ENCODE measurements around the gene SLC10A7.

The SLC10A7 gene

GRCh38 chr4:146252969-146253611 lies 268.6 kb downstream of the SLC10A7 start:
- DNase-seq: no peak

GRCh38 chr4:146247356-146247755 lies 274.4 kb downstream of the SLC10A7 start:
- no peak for DNase-seq

GRCh38 chr4:146246381-146246780 lies 275.4 kb downstream of the SLC10A7 start:
- no peak for DNase-seq

GRCh38 chr4:146245850-146246249 lies 275.9 kb downstream of the SLC10A7 start:
- no peak for DNase-seq

- DNase-seq: no peak
Measured at GRCh38 chr4:146245246-146245645, 276.5 kb downstream of the SLC10A7 start.

- DNase-seq: no peak
Measured at GRCh38 chr4:146244496-146244895, 277.2 kb downstream of the SLC10A7 start.

GRCh38 chr4:146243883-146244277 lies 277.9 kb downstream of the SLC10A7 start:
- DNase-seq: no peak

- no peak for DNase-seq
Measured at GRCh38 chr4:146243141-146243882, 278.4 kb downstream of the SLC10A7 start.

- no peak for DNase-seq
Measured at GRCh38 chr4:146238107-146238506, 283.6 kb downstream of the SLC10A7 start.

GRCh38 chr4:146237092-146237491 lies 284.6 kb downstream of the SLC10A7 start:
- DNase-seq: no peak

- DNase-seq: no peak
Measured at GRCh38 chr4:146236216-146236615, 285.5 kb downstream of the SLC10A7 start.

GRCh38 chr4:146235654-146236177 lies 286.0 kb downstream of the SLC10A7 start:
- peak; percentile 86 for DNase-seq

GRCh38 chr4:146232131-146232722 lies 289.5 kb downstream of the SLC10A7 start:
- peak; percentile 85 for DNase-seq

- DNase-seq: no peak
Measured at GRCh38 chr4:146229406-146229805, 292.3 kb downstream of the SLC10A7 start.

- no peak for DNase-seq
Measured at GRCh38 chr4:146224326-146224966, 297.3 kb downstream of the SLC10A7 start.

- no peak for DNase-seq
Measured at GRCh38 chr4:146222313-146222712, 299.4 kb downstream of the SLC10A7 start.

GRCh38 chr4:146214238-146214637 lies 307.5 kb downstream of the SLC10A7 start, which contains the start of gene REELD1:
TSS of gene REELD1 (plus strand) at chr4:146214538. CDS start at chr4:146216953, 2,415 bp downstream.
- DNase-seq: no peak

GRCh38 chr4:146212781-146213180 lies 309.0 kb downstream of the SLC10A7 start:
- DNase-seq: no peak

- DNase-seq: no peak
Measured at GRCh38 chr4:146211440-146211839, 310.3 kb downstream of the SLC10A7 start.

GRCh38 chr4:146210890-146211289 lies 310.9 kb downstream of the SLC10A7 start:
- no peak for DNase-seq

- DNase-seq: no peak
Measured at GRCh38 chr4:146207410-146207809, 314.3 kb downstream of the SLC10A7 start.

Data from MV-4-11 (cell line).